HG03196 (cell line): ENCODE results near the gene PARD6G.

ENCODE experiments used
- ATAC-seq: cut with Tn5 transposase; IDR thresholded peaks from one replicate; pipeline ENCODE4 v1.9.1; 2021; ENCODE audit not compliant: unreplicated experiment

Gene PARD6G

GRCh38 chr18:80192653-80193385 is 54.5 kb downstream of the PARD6G start:
- ATAC-seq: no peak

- no peak for ATAC-seq
Observed at GRCh38 chr18:80191907-80192652, 55.2 kb downstream of the PARD6G start.

- ATAC-seq: no peak
Observed at GRCh38 chr18:80191264-80191663, 56.0 kb downstream of the PARD6G start.

GRCh38 chr18:80190311-80190710 is 57.0 kb downstream of the PARD6G start:
- ATAC-seq: no peak

- no peak for ATAC-seq
Observed at GRCh38 chr18:80189531-80189865, 57.8 kb downstream of the PARD6G start.

- ATAC-seq: no peak
Observed at GRCh38 chr18:80188643-80189530, 58.4 kb downstream of the PARD6G start.

GRCh38 chr18:80187956-80188642 is 59.2 kb downstream of the PARD6G start:
- no peak for ATAC-seq

- ATAC-seq: no peak
Observed at GRCh38 chr18:80185545-80185944, 61.8 kb downstream of the PARD6G start.

- no peak for ATAC-seq
Observed at GRCh38 chr18:80184243-80184772, 63.0 kb downstream of the PARD6G start.

GRCh38 chr18:80183273-80184050 is 63.9 kb downstream of the PARD6G start:
- no peak for ATAC-seq

GRCh38 chr18:80182855-80183254 is 64.5 kb downstream of the PARD6G start:
- ATAC-seq: no peak

- ATAC-seq: no peak
Observed at GRCh38 chr18:80181642-80182461, 65.5 kb downstream of the PARD6G start.

GRCh38 chr18:80180778-80181564 is 66.3 kb downstream of the PARD6G start:
- ATAC-seq: no peak

GRCh38 chr18:80179857-80180558 is 67.3 kb downstream of the PARD6G start:
- no peak for ATAC-seq

GRCh38 chr18:80178935-80179818 is 68.1 kb downstream of the PARD6G start:
- ATAC-seq: no peak

- ATAC-seq: no peak
Observed at GRCh38 chr18:80177128-80177527, 70.2 kb downstream of the PARD6G start.
